ENCODE data around the gene HMG20A. TPM values are rescaled to one million over a fixed set of nuclear protein-coding genes. Genes with fewer than 3 reads are reported as not detected.

The HMG20A gene
- total RNA-seq, 4 donors from 2014 or later, result 33.1 to 48.7 (median 40.5) TPM

- no peaks in the 10 kb centered on the region for H3K9me3 ChIP-seq
- H3K4me1 ChIP-seq, result no peaks in the 10 kb centered on the region
- TF ChIP-seq CTCF (IDR thresholded peaks at IDR 0.05) (no peak), POLR2A (IDR thresholded peaks at IDR 0.05) (no peak)
- intact Hi-C loops (cut with DNase I), result no loop called here
- H3K27me3 ChIP-seq, result no peaks in the 10 kb centered on the region
- WGBS, 2 donors, result 97 to 98% methylated on average over 4 of the region's 4 CpGs
- no peak for DNase-seq
- H3K4me3 ChIP-seq (replicated peaks in 1 of 3), result no peak overlapping the region
- H3K27ac ChIP-seq, result no peak overlapping the region
- no peaks in the 10 kb centered on the region for H3K36me3 ChIP-seq
Observed at GRCh38 chr15:77380033-77380432, 40.7 kb upstream of the HMG20A start.

GRCh38 chr15:77384086-77384485 is 36.6 kb upstream of the HMG20A start:
- H3K4me1 ChIP-seq, result no peaks in the 10 kb centered on the region

GRCh38 chr15:77384589-77385359 is 35.9 kb upstream of the HMG20A start:
- TF ChIP-seq POLR2A (IDR thresholded peaks at IDR 0.05) (no peak), CTCF (IDR thresholded peaks at IDR 0.05) (no peak)
- Histone ChIP-seq H3K36me3 (no peaks in the 10 kb centered on the region), H3K9me3 (no peaks in the 10 kb centered on the region), H3K27me3 (no peaks in the 10 kb centered on the region), H3K4me1 (no peaks in the 10 kb centered on the region), H3K4me3 (replicated peaks in 1 of 3) (no peak overlapping the region), H3K27ac (no peak overlapping the region)
- intact Hi-C loops (cut with DNase I), result no loop called here
- DNase-seq, result no peak

More at GRCh38 chr15:77384086-77384485, 36.6 kb upstream of the HMG20A start:
- intact Hi-C loops (cut with DNase I), result no loop called here
- Histone ChIP-seq H3K9me3 (no peaks in the 10 kb centered on the region), H3K27me3 (no peaks in the 10 kb centered on the region), H3K4me3 (replicated peaks in 1 of 3) (no peak overlapping the region), H3K27ac (no peak overlapping the region), H3K36me3 (no peaks in the 10 kb centered on the region)
- no peak for TF ChIP-seq CTCF (IDR thresholded peaks at IDR 0.05)
- TF ChIP-seq POLR2A (IDR thresholded peaks at IDR 0.05), result no peak
- no peak for DNase-seq

- DNase-seq, result no peak
- Histone ChIP-seq H3K36me3 (no peaks in the 10 kb centered on the region), H3K9me3 (no peaks in the 10 kb centered on the region), H3K4me1 (no peaks in the 10 kb centered on the region), H3K27ac (no peak overlapping the region), H3K4me3 (replicated peaks in 1 of 3) (no peak overlapping the region), H3K27me3 (no peaks in the 10 kb centered on the region)
- 83 to 95% methylated on average over 2 of the region's 2 CpGs for WGBS, 2 donors
- no peak for TF ChIP-seq CTCF (IDR thresholded peaks at IDR 0.05)
- TF ChIP-seq POLR2A (IDR thresholded peaks at IDR 0.05), result no peak
- intact Hi-C loops (cut with DNase I), result no loop called here
Observed at GRCh38 chr15:77386626-77387025, 34.1 kb upstream of the HMG20A start.

- Histone ChIP-seq H3K4me3 (replicated peaks in 1 of 3) (no peak overlapping the region), H3K4me1 (no peaks in the 10 kb centered on the region), H3K27ac (no peak overlapping the region), H3K36me3 (no peaks in the 10 kb centered on the region), H3K27me3 (no peaks in the 10 kb centered on the region), H3K9me3 (no peaks in the 10 kb centered on the region)
- WGBS, 2 donors, result 91 to 92% methylated on average over 2 of the region's 2 CpGs
- intact Hi-C loops (cut with DNase I), result no loop called here
- no peak for TF ChIP-seq CTCF (IDR thresholded peaks at IDR 0.05)
- no peak for TF ChIP-seq POLR2A (IDR thresholded peaks at IDR 0.05)
- DNase-seq, result no peak
Observed at GRCh38 chr15:77387365-77388105, 33.2 kb upstream of the HMG20A start.

Data from thyroid gland (tissue), 4 donors.